Panc1 (cell line): Measurements from ENCODE around the gene BRK1. TPM values are rescaled to one million over a fixed set of nuclear protein-coding genes. Genes with fewer than 3 reads are reported as not detected.

Experiments used
- ATAC-seq: fragments of 200-7000 bp; cut with Tn5 transposase; 2 replicates; pipeline ENCODE4 v1.9.1; 2020; ENCODE audit warnings: mild to moderate bottlenecking, moderate library complexity
- BruUV-seq: library from RNA; stranded (reverse); fragments of 400-500 nt; replicated peaks from 2 replicates; lab custom pipeline; 2021; lab: Mats Ljungman, UMichigan
- CTCF ChIA-PET: fragments of 300-600 bp; sonication (Branson Sonifier 250); formaldehyde crosslinking; loops from one replicate; lab custom pipeline; 2022; ENCODE audit warnings: antibody characterized with exemption; lab: Charles Lee
- POLR2A ChIA-PET: fragments of 300-600 bp; sonication (Branson Sonifier 250); formaldehyde crosslinking; loops from one replicate; lab custom pipeline; 2022; ENCODE audit warnings: antibody characterized with exemption; lab: Charles Lee
- DNase-seq: peaks from one replicate; pipeline ENCODE4 v3.0.0-alpha.2; 2010; ENCODE audit warnings: low read depth, low spot score
- H3K27ac ChIP-seq: 2 replicates; pipeline ENCODE4 v1.5.1; 2011; ENCODE audit warnings: mild to moderate bottlenecking, low read length, inconsistent platforms
- H3K27me3 ChIP-seq: fragments of 200-500 bp; sonication (Bioruptor generic); 2 replicates; pipeline ENCODE4 v1.6.0; 2014; ENCODE audit warnings: low read length, inconsistent platforms; ENCODE audit not compliant: control insufficient read depth, insufficient read depth
- H3K36me3 ChIP-seq: fragments of 200-500 bp; sonication (Bioruptor generic); 2 replicates; pipeline ENCODE4 v1.5.1; 2014; ENCODE audit warnings: inconsistent platforms, mild to moderate bottlenecking, low read length, moderate library complexity; ENCODE audit not compliant: control insufficient read depth, insufficient read depth
- H3K4me1 ChIP-seq: 2 replicates; pipeline ENCODE4 v1.5.1; 2011; ENCODE audit warnings: inconsistent platforms, mild to moderate bottlenecking, low read length, moderate library complexity; ENCODE audit not compliant: control insufficient read depth, insufficient read depth
- H3K4me3 ChIP-seq, 2 experiments: 2 replicates each; pipeline ENCODE4 v1.5.1; 2011 to 2012; ENCODE audit warnings: low read depth in 2 of 2, low read length in 2 of 2, mild to moderate bottlenecking in 2 of 2, inconsistent platforms in 1 of 2, moderate library complexity in 1 of 2
- H3K9me3 ChIP-seq: fragments of 200-500 bp; sonication (Bioruptor generic); 2 replicates; pipeline ENCODE4 v1.5.1; 2014; ENCODE audit warnings: low read depth, mild to moderate bottlenecking, inconsistent platforms, low read length, moderate library complexity; ENCODE audit not compliant: control insufficient read depth, insufficient read depth
- POLR2AphosphoS5 ChIP-seq: IDR thresholded peaks from 2 replicates; pipeline ENCODE4 v1.6.1; 2012; ENCODE audit warnings: mild to moderate bottlenecking, low read depth, low read length, moderate library complexity
- SIN3A ChIP-seq: IDR thresholded peaks from 2 replicates; pipeline ENCODE4 v1.6.1; 2012; ENCODE audit warnings: low read depth, mild to moderate bottlenecking, low read length, moderate library complexity, borderline replicate concordance; ENCODE audit not compliant: insufficient read depth
- TCF7L2 ChIP-seq: IDR thresholded peaks from 2 replicates; pipeline ENCODE4 v1.6.1; 2011; ENCODE audit warnings: mild to moderate bottlenecking, low read depth, low read length, inconsistent platforms
- in situ Hi-C: cut with HindIII; loops from 2 replicates; pipeline ENCODE4 v1.10.0; 2016; ENCODE audit warnings: low sequenced_read_pairs, low pct_unique_long_range_greater_than_20kb
- intact Hi-C: fragments of 100-400 bp; cut with micrococcal nuclease; formaldehyde crosslinking; loops from one replicate; pipeline ENCODE4 v1.10.0; 2022; ENCODE audit not compliant: unreplicated experiment
- total RNA-seq: library from RNA; stranded (reverse); gene quantifications from one replicate; pipeline ENCODE4 v1.2.1, GENCODE V29; 2021; ENCODE audit not compliant: unreplicated experiment
- TF ChIP-seq, protein P1 (sequence below), 2 experiments: IDR thresholded peaks; 2 replicates each; pipeline ENCODE4 v1.6.1; 2011 to 2012; ENCODE audit warnings: low read depth in 2 of 2, control low read depth in 1 of 2, low read length in 1 of 2, mild to moderate bottlenecking in 1 of 2, moderate library complexity in 1 of 2; ENCODE audit not compliant: insufficient read depth in 1 of 2
- TF ChIP-seq, protein P2 (sequence below): fragments of 450-650 bp; IDR thresholded peaks from 2 replicates; pipeline ENCODE4 v1.5.1; 2017; ENCODE audit warnings: mild to moderate bottlenecking

BRK1 gene
- total RNA-seq, 1 experiment from 2014 or later, result 81.9 TPM

DNA sequence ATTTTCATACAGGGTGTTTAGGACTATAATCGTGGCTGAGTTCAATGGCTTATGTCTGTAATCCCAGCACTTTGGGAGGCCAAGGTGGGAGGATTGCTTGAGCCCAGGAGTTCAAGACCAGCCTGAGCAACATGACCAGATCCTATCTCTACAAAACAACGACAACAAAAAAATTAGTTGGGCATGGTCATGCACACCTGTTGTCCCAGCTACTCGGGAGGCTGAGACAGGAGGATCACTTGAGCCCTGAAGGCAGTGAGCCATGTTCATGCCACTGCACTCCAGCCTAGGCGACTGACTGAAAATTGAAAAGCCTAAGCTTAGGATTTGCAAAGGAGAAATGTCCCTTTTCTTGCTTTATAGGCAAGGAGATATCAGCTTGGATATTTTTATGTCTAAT, 1.5 kb downstream of the BRK1 start:
- TF ChIP-seq POLR2AphosphoS5 (no peak), SIN3A (no peak), TCF7L2 (no peak)
- TF ChIP-seq, protein P1, sequence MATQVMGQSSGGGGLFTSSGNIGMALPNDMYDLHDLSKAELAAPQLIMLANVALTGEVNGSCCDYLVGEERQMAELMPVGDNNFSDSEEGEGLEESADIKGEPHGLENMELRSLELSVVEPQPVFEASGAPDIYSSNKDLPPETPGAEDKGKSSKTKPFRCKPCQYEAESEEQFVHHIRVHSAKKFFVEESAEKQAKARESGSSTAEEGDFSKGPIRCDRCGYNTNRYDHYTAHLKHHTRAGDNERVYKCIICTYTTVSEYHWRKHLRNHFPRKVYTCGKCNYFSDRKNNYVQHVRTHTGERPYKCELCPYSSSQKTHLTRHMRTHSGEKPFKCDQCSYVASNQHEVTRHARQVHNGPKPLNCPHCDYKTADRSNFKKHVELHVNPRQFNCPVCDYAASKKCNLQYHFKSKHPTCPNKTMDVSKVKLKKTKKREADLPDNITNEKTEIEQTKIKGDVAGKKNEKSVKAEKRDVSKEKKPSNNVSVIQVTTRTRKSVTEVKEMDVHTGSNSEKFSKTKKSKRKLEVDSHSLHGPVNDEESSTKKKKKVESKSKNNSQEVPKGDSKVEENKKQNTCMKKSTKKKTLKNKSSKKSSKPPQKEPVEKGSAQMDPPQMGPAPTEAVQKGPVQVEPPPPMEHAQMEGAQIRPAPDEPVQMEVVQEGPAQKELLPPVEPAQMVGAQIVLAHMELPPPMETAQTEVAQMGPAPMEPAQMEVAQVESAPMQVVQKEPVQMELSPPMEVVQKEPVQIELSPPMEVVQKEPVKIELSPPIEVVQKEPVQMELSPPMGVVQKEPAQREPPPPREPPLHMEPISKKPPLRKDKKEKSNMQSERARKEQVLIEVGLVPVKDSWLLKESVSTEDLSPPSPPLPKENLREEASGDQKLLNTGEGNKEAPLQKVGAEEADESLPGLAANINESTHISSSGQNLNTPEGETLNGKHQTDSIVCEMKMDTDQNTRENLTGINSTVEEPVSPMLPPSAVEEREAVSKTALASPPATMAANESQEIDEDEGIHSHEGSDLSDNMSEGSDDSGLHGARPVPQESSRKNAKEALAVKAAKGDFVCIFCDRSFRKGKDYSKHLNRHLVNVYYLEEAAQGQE (IDR thresholded peaks at IDR 0.05; ENCODE audit: insufficient read depth in 1 of 2, low read depth in 2 of 2, low read length in 1 of 2), result no peak
- TF ChIP-seq, protein P2, sequence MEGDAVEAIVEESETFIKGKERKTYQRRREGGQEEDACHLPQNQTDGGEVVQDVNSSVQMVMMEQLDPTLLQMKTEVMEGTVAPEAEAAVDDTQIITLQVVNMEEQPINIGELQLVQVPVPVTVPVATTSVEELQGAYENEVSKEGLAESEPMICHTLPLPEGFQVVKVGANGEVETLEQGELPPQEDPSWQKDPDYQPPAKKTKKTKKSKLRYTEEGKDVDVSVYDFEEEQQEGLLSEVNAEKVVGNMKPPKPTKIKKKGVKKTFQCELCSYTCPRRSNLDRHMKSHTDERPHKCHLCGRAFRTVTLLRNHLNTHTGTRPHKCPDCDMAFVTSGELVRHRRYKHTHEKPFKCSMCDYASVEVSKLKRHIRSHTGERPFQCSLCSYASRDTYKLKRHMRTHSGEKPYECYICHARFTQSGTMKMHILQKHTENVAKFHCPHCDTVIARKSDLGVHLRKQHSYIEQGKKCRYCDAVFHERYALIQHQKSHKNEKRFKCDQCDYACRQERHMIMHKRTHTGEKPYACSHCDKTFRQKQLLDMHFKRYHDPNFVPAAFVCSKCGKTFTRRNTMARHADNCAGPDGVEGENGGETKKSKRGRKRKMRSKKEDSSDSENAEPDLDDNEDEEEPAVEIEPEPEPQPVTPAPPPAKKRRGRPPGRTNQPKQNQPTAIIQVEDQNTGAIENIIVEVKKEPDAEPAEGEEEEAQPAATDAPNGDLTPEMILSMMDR, result no peak

DNA sequence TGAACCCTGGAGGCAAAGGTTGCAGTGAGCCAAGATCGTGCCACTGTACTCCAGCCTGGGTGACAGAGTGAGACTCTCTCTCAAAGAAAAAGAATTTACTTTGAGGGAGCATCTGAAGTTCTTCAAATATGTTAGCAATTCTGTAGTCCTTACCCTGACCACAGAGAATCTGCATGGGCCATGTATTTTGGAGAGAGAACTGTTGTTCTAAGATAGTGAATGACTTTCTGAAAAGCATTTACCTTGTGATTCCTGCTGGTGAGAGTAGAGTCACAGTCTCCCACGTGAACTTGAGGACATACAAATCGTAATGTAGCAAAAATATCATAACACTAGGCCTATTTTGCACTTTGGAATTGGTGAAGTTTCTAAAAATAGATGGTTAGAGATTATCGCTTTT, 3.9 kb downstream of the BRK1 start:
- ATAC-seq (no peak), DNase-seq (no peak)
- H3K4me3 ChIP-seq, result no peak overlapping the region
- no peaks in the 10 kb centered on the region for H3K27me3 ChIP-seq
- H3K4me1 ChIP-seq, result peaks cover 3% of the 10 kb centered on the region; the same call in 1 of the 2 replicates
- in situ Hi-C loops (no loop called here), intact Hi-C loops (no loop called here)
- ChIA-PET CTCF (no interaction called here), POLR2A (interaction anchor here (0.7 kb wide), 1 partner anchor 23 kb away, joined by 4 read pairs; no protein-coding TSS in a partner anchor)
- H3K27ac ChIP-seq, result no peak overlapping the region
- H3K36me3 ChIP-seq, result peaks cover 5% of the 10 kb centered on the region
- TF ChIP-seq TCF7L2 (no peak), POLR2AphosphoS5 (no peak), SIN3A (no peak)
- TF ChIP-seq, protein P1 (IDR thresholded peaks at IDR 0.05; ENCODE audit: insufficient read depth in 1 of 2, low read depth in 2 of 2, low read length in 1 of 2), result no peak
- TF ChIP-seq, protein P2, result no peak
- no peaks in the 10 kb centered on the region for H3K9me3 ChIP-seq
- no TSS peak for BruUV-seq

More for the DNA sequence above, 1.5 kb downstream of the BRK1 start:
- ChIA-PET CTCF (no interaction called here), POLR2A (interaction anchor here (0.6 kb wide), 1 partner anchor 307 kb away, joined by 3 read pairs; the partner anchor contains the start of gene TTLL3)
- ATAC-seq (no peak), DNase-seq (no peak)
- no peaks in the 10 kb centered on the region for H3K27me3 ChIP-seq
- H3K9me3 ChIP-seq, result no peaks in the 10 kb centered on the region
- BruUV-seq, result no TSS peak
- no peak overlapping the region for H3K27ac ChIP-seq
- H3K36me3 ChIP-seq, result peaks cover 5% of the 10 kb centered on the region
- peaks cover 3% of the 10 kb centered on the region; the same call in 1 of the 2 replicates for H3K4me1 ChIP-seq
- H3K4me3 ChIP-seq, result peak overlapping the region; percentile 8 to 88; a peak in 3 of 4 replicates
- in situ Hi-C loops (no loop called here), intact Hi-C loops (no loop called here)
